Esophagus muscularis mucosa (tissue), 4 donors: Measurements from ENCODE around the gene SLIT1.

ENCODE experiments used
- EP300 ChIP-seq: sonication (generic); formaldehyde crosslinking; IDR thresholded peaks from one replicate; pipeline ENCODE4 v1.6.1; 2017; ENCODE audit warnings: antibody characterized with exemption
- POLR2A ChIP-seq: fragments of 450-650 bp; IDR thresholded peaks from one replicate; pipeline ENCODE4 v1.6.1; 2017; ENCODE audit warnings: antibody characterized with exemption, moderate library complexity, mild to moderate bottlenecking, low read depth
- POLR2AphosphoS5 ChIP-seq, 2 donors: sonication (generic); formaldehyde crosslinking; IDR thresholded peaks; one replicate each; pipeline ENCODE4 v1.6.1; 2017; ENCODE audit warnings: antibody characterized with exemption in 2 of 2
- TF ChIP-seq, protein P1 (sequence below), 3 experiments: fragments of 200-600 bp in 2 of 3; fragments of 450-650 bp in 1 of 3; sonication (generic) in 2 of 3; IDR thresholded peaks; one replicate each; pipeline ENCODE4 v1.5.1; 2017 to 2019; ENCODE audit warnings: antibody characterized with exemption in 3 of 3, mild to moderate bottlenecking in 2 of 3, moderate library complexity in 1 of 3

- TF ChIP-seq, protein P1, sequence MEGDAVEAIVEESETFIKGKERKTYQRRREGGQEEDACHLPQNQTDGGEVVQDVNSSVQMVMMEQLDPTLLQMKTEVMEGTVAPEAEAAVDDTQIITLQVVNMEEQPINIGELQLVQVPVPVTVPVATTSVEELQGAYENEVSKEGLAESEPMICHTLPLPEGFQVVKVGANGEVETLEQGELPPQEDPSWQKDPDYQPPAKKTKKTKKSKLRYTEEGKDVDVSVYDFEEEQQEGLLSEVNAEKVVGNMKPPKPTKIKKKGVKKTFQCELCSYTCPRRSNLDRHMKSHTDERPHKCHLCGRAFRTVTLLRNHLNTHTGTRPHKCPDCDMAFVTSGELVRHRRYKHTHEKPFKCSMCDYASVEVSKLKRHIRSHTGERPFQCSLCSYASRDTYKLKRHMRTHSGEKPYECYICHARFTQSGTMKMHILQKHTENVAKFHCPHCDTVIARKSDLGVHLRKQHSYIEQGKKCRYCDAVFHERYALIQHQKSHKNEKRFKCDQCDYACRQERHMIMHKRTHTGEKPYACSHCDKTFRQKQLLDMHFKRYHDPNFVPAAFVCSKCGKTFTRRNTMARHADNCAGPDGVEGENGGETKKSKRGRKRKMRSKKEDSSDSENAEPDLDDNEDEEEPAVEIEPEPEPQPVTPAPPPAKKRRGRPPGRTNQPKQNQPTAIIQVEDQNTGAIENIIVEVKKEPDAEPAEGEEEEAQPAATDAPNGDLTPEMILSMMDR (IDR thresholded peaks at IDR 0.05): no peak
- TF ChIP-seq POLR2AphosphoS5 (IDR thresholded peaks at IDR 0.05) (no peak), POLR2A (no peak), EP300 (no peak)
Observed at GRCh38 chr10:97040248-97040584, 145.5 kb downstream of the SLIT1 start.
